PC-9 (cell line): Measurements from ENCODE around the gene PHC3. TPM values are rescaled to one million over a fixed set of nuclear protein-coding genes. Genes with fewer than 3 reads are reported as not detected.

ENCODE experiments used
- BruUV-seq: library from RNA; stranded (reverse); fragments of 400-500 nt; replicated peaks from 2 replicates; lab custom pipeline; 2021; lab: Mats Ljungman, UMichigan
- CTCF ChIA-PET: fragments of 300-600 bp; sonication (Branson Sonifier 250); formaldehyde crosslinking; loops from one replicate; lab custom pipeline; 2022; ENCODE audit warnings: antibody characterized with exemption; lab: Charles Lee
- POLR2A ChIA-PET: fragments of 300-600 bp; sonication (Branson Sonifier 250); formaldehyde crosslinking; loops from one replicate; lab custom pipeline; 2022; ENCODE audit warnings: antibody characterized with exemption; ENCODE audit not compliant: unreplicated experiment; lab: Charles Lee
- DNase-seq, 2 experiments: peaks; one replicate each; pipeline versions ENCODE4 v3.0.0 to v3.0.0-alpha.2; 2015 to 2022; ENCODE audit warnings: mixed read lengths in 1 of 2
- H2AFZ ChIP-seq: fragments of 200-600 bp; sonication (generic); 2 replicates; pipeline ENCODE4 v1.8.1; 2017; ENCODE audit warnings: antibody characterized with exemption
- H3F3A ChIP-seq: fragments of 200-600 bp; sonication (generic); 2 replicates; pipeline ENCODE4 v1.8.1; 2017; ENCODE audit warnings: antibody characterized with exemption, mild to moderate bottlenecking, low read depth; ENCODE audit not compliant: insufficient read depth
- H3K27ac ChIP-seq: fragments of 200-600 bp; sonication (generic); 2 replicates; pipeline ENCODE4 v1.6.1; 2016; ENCODE audit warnings: mixed run types
- H3K27me3 ChIP-seq: fragments of 200-600 bp; sonication (generic); 2 replicates; pipeline ENCODE4 v1.6.1; 2016; ENCODE audit warnings: low read depth, mixed run types; ENCODE audit not compliant: insufficient read depth
- H3K36me3 ChIP-seq: fragments of 200-600 bp; sonication (generic); 2 replicates; pipeline ENCODE4 v1.6.1; 2016; ENCODE audit warnings: low read depth, mixed run types
- H3K4me1 ChIP-seq: fragments of 200-600 bp; sonication (generic); replicated peaks from 2 replicates; pipeline ENCODE4 v1.6.1; 2016; ENCODE audit warnings: mixed run types; ENCODE audit not compliant: insufficient read depth
- H3K4me2 ChIP-seq: fragments of 200-600 bp; sonication (generic); 2 replicates; pipeline ENCODE4 v1.6.1; 2017; ENCODE audit warnings: mixed run types
- H3K4me3 ChIP-seq: fragments of 200-600 bp; sonication (generic); 2 replicates; pipeline ENCODE4 v1.6.1; 2016; ENCODE audit warnings: mixed run types
- H3K79me2 ChIP-seq: fragments of 200-600 bp; sonication (generic); 2 replicates; pipeline ENCODE4 v1.6.1; 2017; ENCODE audit warnings: low read depth, mixed run types
- H3K9me2 ChIP-seq: fragments of 200-600 bp; sonication (generic); 2 replicates; pipeline ENCODE4 v1.8.1; 2017; ENCODE audit warnings: mild to moderate bottlenecking; ENCODE audit not compliant: insufficient read depth
- H3K9me3 ChIP-seq: fragments of 200-600 bp; sonication (generic); 2 replicates; pipeline ENCODE4 v1.8.1; 2016; ENCODE audit warnings: low read depth; ENCODE audit not compliant: insufficient read depth
- H4K20me1 ChIP-seq: fragments of 200-600 bp; sonication (generic); 2 replicates; pipeline ENCODE4 v1.8.1; 2017; ENCODE audit not compliant: insufficient read depth
- EZH2 ChIP-seq: fragments of 200-600 bp; sonication (generic); IDR thresholded peaks from 2 replicates; pipeline ENCODE4 v1.8.0; 2017; ENCODE audit warnings: antibody characterized with exemption, low read depth
- intact Hi-C: fragments of 100-400 bp; cut with micrococcal nuclease; formaldehyde crosslinking; loops from one replicate; pipeline ENCODE4 v1.10.0; 2022; ENCODE audit not compliant: unreplicated experiment
- total RNA-seq: library from RNA; stranded (reverse); gene quantifications from 2 replicates; pipeline ENCODE4 v1.2.3, GENCODE V29; 2021
- TF ChIP-seq, protein P1 (sequence below): fragments of 200-600 bp; sonication (generic); conservative IDR thresholded peaks from 2 replicates; pipeline ENCODE4 v1.6.1; 2017; ENCODE audit warnings: mixed run types, antibody characterized with exemption, mild to moderate bottlenecking, moderate library complexity

PHC3 gene
- total RNA-seq, 1 experiment from 2014 or later, result 80.8 TPM

- Histone ChIP-seq H3K9me2 (no peaks in the 10 kb centered on the region), H3K27ac (no peak overlapping the region), H3K4me2 (peak overlapping the region; percentile 76), H3K9me3 (no peaks in the 10 kb centered on the region), H3K79me2 (peaks cover 5% of the 10 kb centered on the region; the same call in 1 of the 2 replicates), H4K20me1 (no peaks in the 10 kb centered on the region), H3K27me3 (no peaks in the 10 kb centered on the region), H3K36me3 (no peaks in the 10 kb centered on the region), H3F3A (peaks cover 6% of the 10 kb centered on the region; the same call in 1 of the 2 replicates), H3K4me3 (peak overlapping the region; percentile 79), H2AFZ (peak overlapping the region; percentile 97), H3K4me1 (peaks cover 9% of the 10 kb centered on the region)
- no peak for DNase-seq
- intact Hi-C loops, result loop anchor here (1.0 to 5.0 kb wide), 4 partner anchors 11 to 374 kb away; no protein-coding TSS in a partner anchor
- POLR2A ChIA-PET, result interaction anchor here (0.6 kb wide), 1 partner anchor 269 kb away, joined by 3 read pairs; no protein-coding TSS in a partner anchor
- TF ChIP-seq, protein P1, sequence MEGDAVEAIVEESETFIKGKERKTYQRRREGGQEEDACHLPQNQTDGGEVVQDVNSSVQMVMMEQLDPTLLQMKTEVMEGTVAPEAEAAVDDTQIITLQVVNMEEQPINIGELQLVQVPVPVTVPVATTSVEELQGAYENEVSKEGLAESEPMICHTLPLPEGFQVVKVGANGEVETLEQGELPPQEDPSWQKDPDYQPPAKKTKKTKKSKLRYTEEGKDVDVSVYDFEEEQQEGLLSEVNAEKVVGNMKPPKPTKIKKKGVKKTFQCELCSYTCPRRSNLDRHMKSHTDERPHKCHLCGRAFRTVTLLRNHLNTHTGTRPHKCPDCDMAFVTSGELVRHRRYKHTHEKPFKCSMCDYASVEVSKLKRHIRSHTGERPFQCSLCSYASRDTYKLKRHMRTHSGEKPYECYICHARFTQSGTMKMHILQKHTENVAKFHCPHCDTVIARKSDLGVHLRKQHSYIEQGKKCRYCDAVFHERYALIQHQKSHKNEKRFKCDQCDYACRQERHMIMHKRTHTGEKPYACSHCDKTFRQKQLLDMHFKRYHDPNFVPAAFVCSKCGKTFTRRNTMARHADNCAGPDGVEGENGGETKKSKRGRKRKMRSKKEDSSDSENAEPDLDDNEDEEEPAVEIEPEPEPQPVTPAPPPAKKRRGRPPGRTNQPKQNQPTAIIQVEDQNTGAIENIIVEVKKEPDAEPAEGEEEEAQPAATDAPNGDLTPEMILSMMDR, result peak; percentile 48; the same call in 1 of the 2 replicates
- TF ChIP-seq EZH2, result no peak
- CTCF ChIA-PET, result interaction anchor here (0.6 kb wide), 3 partner anchors 11 to 1474 kb away, joined by 3 to 7 read pairs (median 4); no protein-coding TSS in a partner anchor
- TSS peak; percentile 46 for BruUV-seq
These were observed 143.0 kb downstream of the PHC3 start for GRCh38 chr3:170038434-170039110.

Other genes starting within 250 kb of the PHC3 start
- gene SEC62, start 214.9 kb downstream of the PHC3 start, total RNA-seq, result 61.8 and 99.6 TPM in 2 replicates
- 11.1 and 12.6 TPM in 2 replicates for gene GPR160, start 143.7 kb downstream of the PHC3 start, total RNA-seq
- 85.4 and 104 TPM in 2 replicates for gene PRKCI, start 40.7 kb upstream of the PHC3 start, total RNA-seq
- gene SKIL, start 176.0 kb upstream of the PHC3 start, total RNA-seq, result 119 and 138 TPM in 2 replicates
- gene CLDN11, start 237.1 kb upstream of the PHC3 start, total RNA-seq, result 1.4 and 1.9 TPM in 2 replicates